ENCODE results near the gene RNF175.

The RNF175 gene

DNA sequence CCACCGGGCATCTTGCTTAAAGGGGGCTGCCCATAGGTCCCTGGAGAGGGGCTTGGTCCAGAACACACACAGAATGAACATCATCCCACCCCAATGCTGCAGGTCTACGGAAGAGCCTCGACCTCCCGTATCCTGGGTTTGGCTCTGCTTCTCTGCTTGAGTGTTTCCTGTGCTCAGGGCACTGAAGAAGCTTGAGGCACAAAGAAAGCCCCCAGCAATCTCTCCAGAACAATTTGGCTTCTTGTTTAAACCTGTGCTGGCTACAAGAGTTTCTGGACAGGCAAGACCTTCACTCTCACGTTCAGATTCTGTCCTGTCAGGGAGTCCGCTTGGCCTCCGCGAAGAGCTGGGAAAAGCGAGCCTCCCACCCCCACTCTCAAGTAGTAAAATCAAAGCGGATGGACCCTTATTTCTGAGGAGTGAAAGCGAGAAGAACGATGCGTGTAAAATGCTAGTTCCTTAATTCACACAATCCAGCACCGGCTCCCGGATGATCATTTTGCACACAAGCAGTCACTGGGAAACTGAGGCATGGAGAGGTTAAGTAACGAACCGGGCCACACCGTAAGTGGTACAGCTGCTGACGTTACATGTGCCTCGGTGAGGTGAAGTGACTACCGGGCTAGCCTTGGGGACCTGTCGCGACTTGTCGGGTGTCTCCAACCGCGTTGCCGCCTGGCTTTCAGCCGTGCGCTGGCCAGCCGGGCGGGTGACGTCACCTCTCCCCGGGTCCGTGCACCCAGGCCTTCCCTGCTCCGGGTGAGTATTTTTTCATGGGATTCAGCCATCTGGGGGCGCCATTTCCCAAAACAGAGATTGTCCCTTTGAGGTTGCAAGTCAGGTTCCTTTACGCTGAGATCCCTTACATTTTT lies 32.2 kb upstream of the RNF175 start:
- TF ChIP-seq, protein P1, sequence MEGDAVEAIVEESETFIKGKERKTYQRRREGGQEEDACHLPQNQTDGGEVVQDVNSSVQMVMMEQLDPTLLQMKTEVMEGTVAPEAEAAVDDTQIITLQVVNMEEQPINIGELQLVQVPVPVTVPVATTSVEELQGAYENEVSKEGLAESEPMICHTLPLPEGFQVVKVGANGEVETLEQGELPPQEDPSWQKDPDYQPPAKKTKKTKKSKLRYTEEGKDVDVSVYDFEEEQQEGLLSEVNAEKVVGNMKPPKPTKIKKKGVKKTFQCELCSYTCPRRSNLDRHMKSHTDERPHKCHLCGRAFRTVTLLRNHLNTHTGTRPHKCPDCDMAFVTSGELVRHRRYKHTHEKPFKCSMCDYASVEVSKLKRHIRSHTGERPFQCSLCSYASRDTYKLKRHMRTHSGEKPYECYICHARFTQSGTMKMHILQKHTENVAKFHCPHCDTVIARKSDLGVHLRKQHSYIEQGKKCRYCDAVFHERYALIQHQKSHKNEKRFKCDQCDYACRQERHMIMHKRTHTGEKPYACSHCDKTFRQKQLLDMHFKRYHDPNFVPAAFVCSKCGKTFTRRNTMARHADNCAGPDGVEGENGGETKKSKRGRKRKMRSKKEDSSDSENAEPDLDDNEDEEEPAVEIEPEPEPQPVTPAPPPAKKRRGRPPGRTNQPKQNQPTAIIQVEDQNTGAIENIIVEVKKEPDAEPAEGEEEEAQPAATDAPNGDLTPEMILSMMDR (IDR thresholded peaks at IDR 0.05; ENCODE audit: unreplicated experiment in 3 of 3): peak; percentile 43 to 52 (median 49)
- Mint-ChIP-seq H3K27ac (peak overlapping the region in 2 of 3 experiments; percentile 84 to 90), H3K9me3 (no peaks in the 10 kb centered on the region)

GRCh38 chr4:153790962-153791551 lies 31.2 kb upstream of the RNF175 start:
- Mint-ChIP-seq H3K36me3 (ENCODE audit: low read depth) (peaks cover under 1% of the 10 kb centered on the region), H3K9me3 (no peaks in the 10 kb centered on the region), H3K27me3 (ENCODE audit: low read depth) (peaks cover 82% of the 10 kb centered on the region), H3K4me1 (peaks cover 68% of the 10 kb centered on the region), H3K4me3 (peak overlapping the region; percentile 86 to 97 (median 89)), H3K27ac (peak overlapping the region in 2 of 3 experiments; percentile 84 to 90)
- TF ChIP-seq, protein P1 (IDR thresholded peaks at IDR 0.05; ENCODE audit: unreplicated experiment in 3 of 3): peak; percentile 20 to 51 (median 39)

More for the DNA sequence above, 32.2 kb upstream of the RNF175 start:
- Mint-ChIP-seq H3K27me3 (ENCODE audit: low read depth) (peaks cover 82% of the 10 kb centered on the region), H3K4me3 (peak overlapping the region; percentile 85 to 89 (median 86)), H3K4me1 (peaks cover 77% of the 10 kb centered on the region), H3K36me3 (ENCODE audit: low read depth) (no peaks in the 10 kb centered on the region)

DNA sequence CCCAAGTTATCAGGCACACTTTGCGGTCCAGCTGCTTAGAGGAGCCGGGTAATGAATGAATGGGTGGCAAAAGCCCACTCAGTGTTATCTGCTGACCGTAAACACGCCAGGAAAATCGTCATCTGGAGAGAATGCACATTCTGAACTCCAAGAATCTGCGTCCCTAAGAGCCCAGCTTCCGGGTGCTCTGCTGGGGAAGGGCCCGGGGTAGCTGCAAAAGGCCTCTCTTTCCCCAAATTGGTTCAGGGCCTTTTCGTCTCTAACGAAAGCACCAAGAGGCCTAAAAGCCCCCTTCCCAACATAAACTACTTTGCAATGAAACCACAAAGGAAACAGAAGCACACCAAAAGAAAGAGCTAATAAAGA lies 30.7 kb upstream of the RNF175 start:
- Mint-ChIP-seq H3K9me3 (no peaks in the 10 kb centered on the region), H3K4me3 (peak overlapping the region; percentile 95 to 99 (median 97)), H3K27ac (peak overlapping the region; percentile 84 to 95 (median 84)), H3K27me3 (ENCODE audit: low read depth) (peaks cover 87% of the 10 kb centered on the region), H3K36me3 (ENCODE audit: low read depth) (peaks cover 6% of the 10 kb centered on the region), H3K4me1 (peaks cover 65% of the 10 kb centered on the region)
- TF ChIP-seq, protein P1 (IDR thresholded peaks at IDR 0.05; ENCODE audit: unreplicated experiment in 3 of 3): no peak

DNA sequence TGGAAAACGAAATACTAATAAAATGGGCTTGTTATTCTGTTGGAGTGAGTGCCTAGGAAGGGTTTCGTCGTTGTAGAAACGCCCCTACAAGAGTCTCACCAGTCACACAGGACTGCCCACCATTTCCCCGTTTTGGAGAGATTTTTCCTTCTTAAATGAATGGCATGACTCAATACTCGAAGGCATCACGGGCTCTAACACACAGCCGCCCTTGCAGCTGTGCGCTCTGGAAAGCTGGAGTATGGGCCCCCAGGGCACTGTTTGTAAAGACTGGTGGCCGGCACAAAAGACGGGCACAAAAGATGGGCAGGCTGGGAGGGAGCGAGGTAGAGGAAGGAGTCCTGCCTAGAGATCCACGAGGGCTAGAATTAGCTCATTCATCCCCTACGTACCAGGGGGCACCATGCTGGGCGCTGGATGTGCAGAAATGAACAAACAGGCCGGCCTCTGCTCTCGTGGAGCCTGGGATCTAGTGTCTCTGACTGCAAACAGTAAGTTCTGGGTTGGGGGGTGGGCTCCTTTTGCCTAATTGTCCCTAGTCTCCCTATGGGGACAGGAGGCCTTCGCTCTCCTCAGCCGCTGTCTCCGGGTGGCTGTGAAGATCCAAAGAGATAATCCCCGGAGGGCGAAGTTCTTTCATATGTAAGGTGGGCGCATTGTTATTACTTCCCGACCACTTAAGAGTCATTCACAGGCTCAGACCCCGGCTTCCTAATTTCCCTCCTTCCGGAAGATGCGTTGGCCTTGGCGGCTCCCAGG lies 30.1 kb upstream of the RNF175 start:
- Mint-ChIP-seq H3K9me3 (no peaks in the 10 kb centered on the region), H3K27ac (peak overlapping the region; percentile 84 to 95 (median 84)), H3K4me1 (peaks cover 60% of the 10 kb centered on the region), H3K27me3 (ENCODE audit: low read depth) (peaks cover 86% of the 10 kb centered on the region), H3K36me3 (ENCODE audit: low read depth) (peaks cover 6% of the 10 kb centered on the region), H3K4me3 (peak overlapping the region; percentile 95 to 99 (median 97))
- TF ChIP-seq, protein P1 (IDR thresholded peaks at IDR 0.05; ENCODE audit: unreplicated experiment in 3 of 3): no peak

DNA sequence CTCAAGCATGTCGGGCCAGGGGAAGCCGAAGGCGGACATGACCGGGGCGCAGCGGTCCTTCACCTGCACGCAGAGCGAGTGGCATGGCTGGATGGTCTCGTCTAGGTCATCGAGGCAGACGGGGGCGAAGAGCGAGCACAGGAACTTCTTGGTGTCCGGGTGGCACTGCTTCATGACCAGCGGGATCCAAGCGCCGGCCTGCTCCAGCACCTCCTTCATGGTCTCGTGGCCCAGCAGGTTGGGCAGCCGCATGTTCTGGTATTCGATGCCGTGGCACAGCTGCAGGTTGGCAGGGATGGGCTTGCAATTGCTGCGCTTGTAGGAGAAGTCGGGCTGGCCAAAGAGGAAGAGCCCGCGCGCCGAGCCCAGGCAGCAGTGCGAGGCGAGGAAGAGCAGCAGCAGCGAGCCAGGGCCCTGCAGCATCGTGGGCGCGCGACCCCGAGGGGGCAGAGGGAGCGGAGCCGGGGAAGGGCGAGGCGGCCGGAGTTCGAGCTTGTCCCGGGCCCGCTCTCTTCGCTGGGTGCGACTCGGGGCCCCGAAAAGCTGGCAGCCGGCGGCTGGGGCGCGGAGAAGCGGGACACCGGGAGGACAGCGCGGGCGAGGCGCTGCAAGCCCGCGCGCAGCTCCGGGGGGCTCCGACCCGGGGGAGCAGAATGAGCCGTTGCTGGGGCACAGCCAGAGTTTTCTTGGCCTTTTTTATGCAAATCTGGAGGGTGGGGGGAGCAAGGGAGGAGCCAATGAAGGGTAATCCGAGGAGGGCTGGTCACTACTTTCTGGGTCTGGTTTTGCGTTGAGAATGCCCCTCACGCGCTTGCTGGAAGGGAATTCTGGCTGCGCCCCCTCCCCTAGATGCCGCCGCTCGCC lies 28.8 kb upstream of the RNF175 start, which contains the start of gene SFRP2:
TSS of gene SFRP2 (minus strand) at position 671 of the 864 bp plus-strand sequence. CDS start at position 423, 248 bp downstream.
- peak within 1 kb of the TSS; percentile 84 to 95 (median 88) for H3K27ac Mint-ChIP-seq
- H3K4me1 Mint-ChIP-seq: peaks cover 56% of the 10 kb centered on the region
- H3K9me3 Mint-ChIP-seq: no peaks in the 10 kb centered on the region
- peak within 1 kb of the TSS; percentile 95 to 99 (median 97) for H3K4me3 Mint-ChIP-seq
- H3K36me3 Mint-ChIP-seq (ENCODE audit: low read depth): peaks cover 16% of the 10 kb centered on the region
- H3K27me3 Mint-ChIP-seq (ENCODE audit: low read depth): peaks cover 74% of the 10 kb centered on the region
- TF ChIP-seq, protein P1 (IDR thresholded peaks at IDR 0.05; ENCODE audit: unreplicated experiment in 3 of 3): no peak
